ENCODE results near the gene KCNJ5.
"Not testable (repeated sequence)": the region's sequence is repeated elsewhere in the genome, so short reads cannot be mapped to it uniquely, and the experiment has no call there.

The KCNJ5 gene

DNA sequence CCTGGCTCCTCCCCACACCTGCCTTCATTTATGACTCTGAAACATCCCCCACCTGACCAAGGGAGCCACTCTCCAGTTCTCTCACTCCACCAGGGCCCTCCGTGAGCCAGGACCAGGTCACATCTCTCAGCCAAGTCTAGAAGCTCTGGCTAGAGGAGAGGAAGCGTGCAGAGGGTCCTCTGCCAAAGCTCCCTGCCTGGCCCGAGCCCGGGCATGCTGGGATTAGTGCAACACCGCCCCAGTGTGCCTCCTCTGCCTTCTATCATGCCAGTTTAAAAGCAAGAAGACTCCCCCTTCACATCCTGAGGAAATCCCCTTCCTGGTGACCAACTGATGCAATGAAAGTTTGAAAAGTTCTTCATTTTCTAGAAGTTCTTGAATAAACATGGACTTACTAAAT is 28.1 kb downstream of the KCNJ5 start:
- no peak for DNase-seq (ENCODE audit: low spot score)

DNA sequence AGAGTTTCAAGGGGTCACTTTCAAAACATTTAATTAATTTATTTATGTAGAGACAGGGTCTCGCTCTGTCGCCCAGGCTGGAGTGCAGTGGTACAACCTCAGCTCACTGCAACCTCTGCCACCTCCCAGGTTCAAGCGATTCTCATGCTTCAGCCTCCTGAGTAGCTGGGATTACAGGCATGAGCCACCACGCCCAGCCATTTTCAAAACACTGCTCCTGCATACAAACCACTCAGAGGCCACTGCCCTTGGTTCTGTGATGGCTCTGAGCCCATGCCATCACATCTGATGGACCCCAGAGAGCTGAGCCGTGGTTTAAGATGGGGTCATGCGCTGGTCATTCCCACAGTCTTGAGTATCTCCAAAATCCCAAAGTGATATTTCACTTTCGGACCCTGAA is 28.5 kb downstream of the KCNJ5 start:
- DNase-seq (ENCODE audit: low spot score): not testable (repeated sequence)

More for the DNA sequence above, 28.1 kb downstream of the KCNJ5 start:
- TF ChIP-seq, protein P1, sequence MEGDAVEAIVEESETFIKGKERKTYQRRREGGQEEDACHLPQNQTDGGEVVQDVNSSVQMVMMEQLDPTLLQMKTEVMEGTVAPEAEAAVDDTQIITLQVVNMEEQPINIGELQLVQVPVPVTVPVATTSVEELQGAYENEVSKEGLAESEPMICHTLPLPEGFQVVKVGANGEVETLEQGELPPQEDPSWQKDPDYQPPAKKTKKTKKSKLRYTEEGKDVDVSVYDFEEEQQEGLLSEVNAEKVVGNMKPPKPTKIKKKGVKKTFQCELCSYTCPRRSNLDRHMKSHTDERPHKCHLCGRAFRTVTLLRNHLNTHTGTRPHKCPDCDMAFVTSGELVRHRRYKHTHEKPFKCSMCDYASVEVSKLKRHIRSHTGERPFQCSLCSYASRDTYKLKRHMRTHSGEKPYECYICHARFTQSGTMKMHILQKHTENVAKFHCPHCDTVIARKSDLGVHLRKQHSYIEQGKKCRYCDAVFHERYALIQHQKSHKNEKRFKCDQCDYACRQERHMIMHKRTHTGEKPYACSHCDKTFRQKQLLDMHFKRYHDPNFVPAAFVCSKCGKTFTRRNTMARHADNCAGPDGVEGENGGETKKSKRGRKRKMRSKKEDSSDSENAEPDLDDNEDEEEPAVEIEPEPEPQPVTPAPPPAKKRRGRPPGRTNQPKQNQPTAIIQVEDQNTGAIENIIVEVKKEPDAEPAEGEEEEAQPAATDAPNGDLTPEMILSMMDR (IDR thresholded peaks at IDR 0.05; ENCODE audit: extremely low read depth, missing control alignments): no peak

DNA sequence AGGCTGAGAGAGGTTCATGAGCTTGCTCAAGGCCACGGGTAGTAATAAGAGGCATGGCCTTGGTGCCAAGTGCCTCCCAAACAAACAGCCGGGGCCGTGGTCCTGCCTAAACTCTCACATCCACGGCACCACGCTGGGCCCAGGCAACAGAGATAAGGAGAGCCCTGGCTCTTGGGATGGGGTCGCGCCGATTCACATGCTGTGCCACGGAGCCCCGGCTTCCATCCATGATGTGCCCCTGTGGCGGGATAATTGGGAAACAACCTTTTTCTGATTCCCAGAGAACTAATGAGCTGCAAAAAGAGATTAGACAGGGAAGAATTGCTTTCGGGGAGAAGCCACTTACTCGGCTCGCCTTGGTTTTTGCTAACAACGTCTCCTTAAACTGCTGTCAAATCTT is 29.5 kb downstream of the KCNJ5 start:
- no peak for DNase-seq (ENCODE audit: low spot score)
- TF ChIP-seq, protein P1 (IDR thresholded peaks at IDR 0.05; ENCODE audit: extremely low read depth, missing control alignments): no peak

DNA sequence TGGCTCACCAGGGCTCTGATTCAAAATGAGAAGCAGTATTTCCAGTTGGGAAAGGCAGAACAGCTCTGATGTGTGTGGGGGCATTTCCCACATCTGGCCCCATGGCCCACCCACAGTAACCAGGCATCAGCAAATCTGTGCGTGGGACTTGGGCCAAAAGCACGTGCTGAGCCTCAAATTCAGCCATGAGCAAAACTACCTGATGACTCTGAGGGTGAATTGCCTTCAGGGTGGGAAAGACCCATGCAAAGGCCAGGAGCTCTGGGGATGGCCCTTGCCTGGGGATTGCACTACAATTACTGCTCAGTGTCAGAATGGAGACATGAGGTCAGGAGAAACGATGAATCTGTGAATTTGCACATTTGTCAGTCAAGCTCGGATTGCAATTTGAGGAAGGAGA is 30.6 kb downstream of the KCNJ5 start:
- DNase-seq (ENCODE audit: low spot score): no peak
- TF ChIP-seq, protein P1 (IDR thresholded peaks at IDR 0.05; ENCODE audit: extremely low read depth, missing control alignments): no peak

DNA sequence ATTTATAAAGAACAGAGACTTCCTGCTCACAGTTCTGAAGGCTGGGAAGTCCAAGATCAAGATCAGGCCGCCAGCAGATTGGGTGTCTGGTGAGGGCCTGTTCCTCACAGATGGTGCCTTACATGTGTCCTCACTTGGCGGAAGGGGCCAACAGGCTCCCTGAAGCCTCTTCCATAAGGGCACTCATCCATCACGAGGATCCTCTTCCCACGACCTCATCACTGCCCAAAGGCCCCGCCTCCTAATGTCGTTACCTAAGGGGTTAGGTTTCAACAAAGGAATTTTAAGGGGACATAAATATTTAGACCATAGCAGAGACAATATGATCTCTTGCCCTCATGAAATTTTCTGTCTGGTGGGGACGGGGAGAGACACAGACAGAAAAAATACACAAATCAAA is 32.9 kb downstream of the KCNJ5 start:
- DNase-seq (ENCODE audit: low spot score): no peak

DNA sequence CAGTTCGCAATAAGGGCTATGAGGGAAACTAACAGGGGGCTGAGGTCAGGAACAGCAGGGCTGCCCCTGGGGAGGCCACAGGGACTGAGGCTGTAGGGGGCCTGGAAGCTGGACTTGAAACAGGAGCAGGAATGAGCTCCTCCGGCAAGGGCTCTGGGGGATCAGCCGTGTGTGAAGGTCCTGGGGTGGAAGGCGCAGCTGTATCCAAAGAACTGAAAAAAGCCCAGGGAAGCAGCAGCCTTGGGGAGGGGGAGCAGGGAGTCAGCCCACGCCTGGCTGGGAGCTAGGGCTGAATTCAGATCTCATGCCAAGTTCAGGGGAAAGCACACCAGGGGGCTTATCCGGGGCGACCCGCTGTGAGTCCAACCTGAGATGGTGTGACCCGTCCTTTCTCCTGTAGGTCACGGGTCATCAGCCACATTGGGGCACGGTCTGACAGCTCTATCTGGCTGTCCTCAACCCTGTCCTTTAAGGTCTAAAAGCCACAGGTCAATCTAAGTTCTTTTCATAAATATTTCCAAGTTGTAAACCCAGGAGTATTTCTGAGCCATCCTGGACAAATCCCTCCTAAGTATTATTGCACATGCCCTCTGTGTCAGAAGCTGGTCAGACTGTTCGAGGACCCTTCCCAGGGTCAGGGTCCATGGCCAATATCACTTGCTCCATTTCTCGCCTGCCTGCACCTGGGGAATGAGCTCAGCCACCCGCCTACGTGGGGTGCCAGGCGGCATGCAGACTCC is 33.5 kb downstream of the KCNJ5 start:
- DNase-seq (ENCODE audit: low spot score): no peak
- TF ChIP-seq, protein P1 (IDR thresholded peaks at IDR 0.05; ENCODE audit: extremely low read depth, missing control alignments): no peak

More for the DNA sequence above, 32.9 kb downstream of the KCNJ5 start:
- TF ChIP-seq, protein P1 (IDR thresholded peaks at IDR 0.05; ENCODE audit: extremely low read depth, missing control alignments): no peak

DNA sequence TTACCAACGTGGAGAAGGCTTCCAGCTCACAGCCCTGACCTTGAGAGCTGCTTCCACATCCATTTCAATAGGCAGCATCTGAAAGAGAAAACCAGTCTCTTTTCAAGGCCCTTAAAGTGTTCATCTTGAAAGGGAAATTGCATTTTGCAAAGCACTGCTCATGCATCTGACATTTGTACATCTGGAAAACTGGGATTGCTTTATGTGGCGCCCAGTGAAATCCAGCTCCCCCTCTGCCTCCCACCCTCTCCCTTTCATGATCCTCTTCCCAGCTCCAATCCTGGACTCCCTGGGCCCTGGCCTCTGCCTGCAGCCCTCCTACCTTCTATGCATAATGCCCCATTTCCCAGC is 34.1 kb downstream of the KCNJ5 start:
- DNase-seq (ENCODE audit: low spot score): no peak
- TF ChIP-seq, protein P1 (IDR thresholded peaks at IDR 0.05; ENCODE audit: extremely low read depth, missing control alignments): no peak

DNA sequence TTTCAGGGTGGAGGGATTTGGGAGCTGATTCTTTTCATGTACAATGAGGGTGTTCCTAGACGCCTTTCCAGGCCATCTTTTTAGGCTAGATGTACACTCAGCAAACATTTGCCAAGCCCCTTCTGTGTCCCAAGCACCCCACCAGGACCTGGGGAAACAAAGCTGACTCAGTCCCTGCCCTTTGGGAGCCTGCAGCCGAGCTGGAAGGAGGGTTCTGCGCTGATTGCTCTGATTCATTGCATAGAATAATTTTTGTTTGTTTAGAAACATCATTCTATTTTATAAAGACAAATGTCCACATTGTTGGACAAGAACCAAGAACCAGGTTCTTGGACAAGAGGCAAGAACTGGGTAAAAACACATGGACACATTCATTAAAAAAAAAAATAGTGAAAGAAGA is 34.8 kb downstream of the KCNJ5 start:
- TF ChIP-seq, protein P1 (IDR thresholded peaks at IDR 0.05; ENCODE audit: extremely low read depth, missing control alignments): no peak
- no peak for DNase-seq (ENCODE audit: low spot score)

Data from GM20000 (cell line).